ENCODE measurements around the gene PDYN.

- TF ChIP-seq, protein P1, sequence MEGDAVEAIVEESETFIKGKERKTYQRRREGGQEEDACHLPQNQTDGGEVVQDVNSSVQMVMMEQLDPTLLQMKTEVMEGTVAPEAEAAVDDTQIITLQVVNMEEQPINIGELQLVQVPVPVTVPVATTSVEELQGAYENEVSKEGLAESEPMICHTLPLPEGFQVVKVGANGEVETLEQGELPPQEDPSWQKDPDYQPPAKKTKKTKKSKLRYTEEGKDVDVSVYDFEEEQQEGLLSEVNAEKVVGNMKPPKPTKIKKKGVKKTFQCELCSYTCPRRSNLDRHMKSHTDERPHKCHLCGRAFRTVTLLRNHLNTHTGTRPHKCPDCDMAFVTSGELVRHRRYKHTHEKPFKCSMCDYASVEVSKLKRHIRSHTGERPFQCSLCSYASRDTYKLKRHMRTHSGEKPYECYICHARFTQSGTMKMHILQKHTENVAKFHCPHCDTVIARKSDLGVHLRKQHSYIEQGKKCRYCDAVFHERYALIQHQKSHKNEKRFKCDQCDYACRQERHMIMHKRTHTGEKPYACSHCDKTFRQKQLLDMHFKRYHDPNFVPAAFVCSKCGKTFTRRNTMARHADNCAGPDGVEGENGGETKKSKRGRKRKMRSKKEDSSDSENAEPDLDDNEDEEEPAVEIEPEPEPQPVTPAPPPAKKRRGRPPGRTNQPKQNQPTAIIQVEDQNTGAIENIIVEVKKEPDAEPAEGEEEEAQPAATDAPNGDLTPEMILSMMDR (conservative IDR thresholded peaks at IDR 0.05; ENCODE audit: low read depth, low read length) = no peak
- TF ChIP-seq EZH2 (IDR thresholded peaks at IDR 0.05; ENCODE audit: borderline replicate concordance, low read depth, low read length, poor library complexity, severe bottlenecking) = no peak
Observed at GRCh38 chr20:1928782-1929181, 65.1 kb downstream of the PDYN start.
